NCI-H226 (cell line): ENCODE measurements around the gene SLC26A11.
"Not testable (repeated sequence)": the region's sequence is repeated elsewhere in the genome, so short reads cannot be mapped to it uniquely, and the experiment has no call there.

Experiments used
- DNase-seq: peaks from one replicate; pipeline ENCODE4 v3.0.0-alpha.2; 2015

SLC26A11 gene

GRCh38 chr17:80219013-80219762, 1.0 kb upstream of the SLC26A11 start:
- peak; percentile 41 for DNase-seq

DNA sequence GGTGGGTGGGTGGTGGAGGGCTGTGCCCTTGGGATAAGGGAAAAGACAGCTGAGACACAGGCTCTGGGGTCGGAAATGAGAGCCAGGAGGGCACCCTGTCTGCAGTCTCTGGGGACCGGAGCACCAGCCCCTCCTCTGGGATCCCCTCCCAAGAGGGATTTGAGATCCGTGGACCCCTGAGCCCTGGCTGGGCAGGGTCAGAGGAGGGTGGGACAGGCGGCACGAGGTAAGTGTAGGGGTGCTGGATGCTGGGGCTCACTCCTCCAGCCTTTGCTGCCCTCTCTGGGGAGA, 519 bp upstream of the SLC26A11 start:
- DNase-seq = no peak

DNA sequence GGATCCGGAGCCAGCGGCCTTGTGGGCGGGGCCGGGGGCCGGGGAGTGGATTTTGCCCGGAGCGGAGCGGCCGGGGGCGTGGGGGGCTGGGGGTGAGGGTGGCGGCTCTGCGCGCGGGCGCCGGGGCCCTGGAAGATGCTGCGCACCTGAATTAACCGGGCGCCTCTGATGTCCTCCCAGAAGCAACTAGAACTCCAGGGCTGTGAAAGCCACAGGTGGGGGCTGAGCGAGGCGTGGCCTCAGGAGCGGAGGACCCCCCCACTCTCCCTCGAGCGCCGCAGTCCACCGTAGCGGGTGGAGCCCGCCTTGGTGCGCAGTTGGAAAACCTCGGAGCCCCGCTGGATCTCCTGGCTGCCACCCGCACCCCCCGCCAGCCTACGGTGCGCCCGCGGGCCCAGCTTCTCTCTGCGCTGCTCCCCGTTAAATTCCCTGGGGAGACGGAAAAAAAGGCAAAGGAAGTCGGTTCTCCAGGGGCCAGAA, 549 bp downstream of the SLC26A11 start:
- no peak for DNase-seq

- no peak for DNase-seq
Measured at GRCh38 chr17:80221351-80222105, 1.3 kb downstream of the SLC26A11 start.

GRCh38 chr17:80222376-80223141, 2.3 kb downstream of the SLC26A11 start:
- no peak for DNase-seq

GRCh38 chr17:80223142-80223815, 3.1 kb downstream of the SLC26A11 start:
- no peak for DNase-seq

DNA sequence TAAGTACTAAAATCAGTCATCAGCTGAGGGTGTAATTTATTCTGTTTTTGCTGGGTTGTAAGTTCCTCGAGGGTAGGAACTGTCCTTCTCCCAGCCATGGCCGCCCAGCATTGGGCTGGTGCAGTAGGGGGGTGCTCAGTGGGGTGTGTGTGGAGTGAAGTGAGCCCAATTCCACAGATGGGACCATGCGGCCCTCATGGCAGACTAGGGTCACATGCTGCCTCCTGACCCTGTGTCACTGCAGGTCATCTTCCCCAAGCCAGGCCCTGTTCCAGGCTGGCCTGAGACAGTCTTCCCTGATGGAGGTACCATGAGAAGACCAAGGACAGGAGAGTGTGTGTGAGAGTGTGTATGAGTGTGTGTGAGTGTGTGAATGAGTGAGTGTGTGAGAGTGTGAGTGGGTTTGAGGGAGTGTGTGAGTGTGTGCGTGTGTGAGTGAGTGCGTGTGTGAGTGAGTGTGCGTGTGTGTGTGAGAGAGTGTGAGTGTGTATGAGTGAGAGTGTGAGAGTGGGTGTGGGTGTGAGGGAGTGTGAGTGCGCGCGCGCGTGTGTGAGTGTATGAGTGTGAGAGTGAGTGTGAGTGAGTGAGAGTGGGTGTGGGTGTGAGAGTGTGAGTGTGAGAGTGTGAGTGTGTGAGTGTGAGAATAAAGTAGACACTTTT, 3.7 kb downstream of the SLC26A11 start:
- no peak for DNase-seq

DNA sequence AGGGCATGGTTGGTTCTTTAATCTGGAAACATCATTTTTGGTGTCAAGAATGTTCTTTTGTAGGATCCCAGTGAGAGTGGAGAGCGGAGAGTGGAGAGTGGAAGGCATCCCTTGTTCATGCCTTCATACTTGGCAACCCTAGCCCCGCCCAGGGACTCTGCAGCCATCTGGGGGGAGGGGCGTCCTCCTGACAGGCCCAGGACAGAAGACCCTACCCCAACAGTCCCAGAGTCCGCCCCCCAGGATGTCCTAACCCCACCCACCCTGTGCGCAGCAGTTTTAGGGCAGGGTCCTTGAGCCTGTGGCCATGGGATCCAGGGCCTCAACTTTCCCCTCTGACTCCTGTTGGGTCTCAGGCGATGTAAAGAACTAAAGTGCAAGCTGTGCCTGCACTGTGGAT, 4.5 kb downstream of the SLC26A11 start:
- no peak for DNase-seq

DNA sequence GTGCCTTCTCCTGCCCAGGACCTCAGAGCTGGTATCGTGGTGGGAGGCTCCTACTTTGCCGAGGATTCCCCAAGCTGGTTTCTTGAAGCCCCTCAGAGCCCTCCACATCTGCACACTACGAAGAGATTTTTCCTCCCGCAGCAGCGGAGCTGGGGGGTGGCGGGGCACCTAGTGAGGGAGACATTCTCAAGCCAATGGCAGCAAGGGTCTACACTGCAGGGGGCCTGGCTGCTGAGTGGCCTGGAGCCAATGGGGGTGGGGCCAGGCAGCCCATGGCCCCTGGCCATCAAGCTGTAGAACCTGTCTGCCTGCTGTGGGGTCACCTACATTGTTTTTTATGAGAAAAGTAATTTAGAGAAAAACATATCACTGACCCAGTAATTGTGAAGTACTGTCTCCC, 5.0 kb downstream of the SLC26A11 start:
- DNase-seq = no peak

DNA sequence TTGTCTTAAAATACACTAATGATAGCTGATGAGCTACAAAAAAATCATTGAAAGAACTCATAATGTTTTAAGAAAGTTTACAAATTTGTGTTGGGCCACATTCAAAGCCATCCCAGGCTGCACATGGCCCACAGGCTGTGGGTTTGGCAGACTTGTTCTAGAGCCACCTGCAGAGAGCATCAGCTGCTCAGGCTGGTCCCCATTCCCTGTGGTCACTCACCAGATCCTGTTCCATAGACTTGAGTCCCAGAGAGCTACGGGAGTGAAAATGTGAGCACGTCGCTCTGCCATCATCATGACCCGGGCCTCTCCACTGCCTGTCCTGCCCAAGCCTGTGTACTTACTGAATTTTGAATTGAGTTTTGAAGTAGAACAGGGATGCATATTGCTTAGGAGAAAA, 6.9 kb downstream of the SLC26A11 start:
- DNase-seq = no peak

DNA sequence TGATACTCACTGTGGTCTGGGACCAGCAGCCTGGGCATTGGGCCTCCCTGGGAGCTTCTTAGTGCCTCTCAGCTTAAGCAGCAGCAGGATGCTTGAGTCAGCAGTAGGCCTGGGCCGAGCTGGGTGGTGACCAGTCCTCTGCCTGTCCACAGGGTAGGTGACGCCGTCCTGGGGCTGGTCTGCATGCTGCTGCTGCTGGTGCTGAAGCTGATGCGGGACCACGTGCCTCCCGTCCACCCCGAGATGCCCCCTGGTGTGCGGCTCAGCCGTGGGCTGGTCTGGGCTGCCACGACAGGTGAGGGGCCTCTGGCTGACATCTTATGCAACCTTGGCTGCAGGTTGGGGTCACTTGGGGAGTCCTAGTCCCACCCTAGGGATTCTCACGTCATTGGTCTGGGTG, 7.4 kb downstream of the SLC26A11 start:
- no peak for DNase-seq

- no peak for DNase-seq
Measured at GRCh38 chr17:80228477-80228876, 8.2 kb downstream of the SLC26A11 start.

- DNase-seq = no peak
Measured at GRCh38 chr17:80229011-80229410, 8.8 kb downstream of the SLC26A11 start.

GRCh38 chr17:80232438-80232837, 12.2 kb downstream of the SLC26A11 start:
- DNase-seq = no peak

DNA sequence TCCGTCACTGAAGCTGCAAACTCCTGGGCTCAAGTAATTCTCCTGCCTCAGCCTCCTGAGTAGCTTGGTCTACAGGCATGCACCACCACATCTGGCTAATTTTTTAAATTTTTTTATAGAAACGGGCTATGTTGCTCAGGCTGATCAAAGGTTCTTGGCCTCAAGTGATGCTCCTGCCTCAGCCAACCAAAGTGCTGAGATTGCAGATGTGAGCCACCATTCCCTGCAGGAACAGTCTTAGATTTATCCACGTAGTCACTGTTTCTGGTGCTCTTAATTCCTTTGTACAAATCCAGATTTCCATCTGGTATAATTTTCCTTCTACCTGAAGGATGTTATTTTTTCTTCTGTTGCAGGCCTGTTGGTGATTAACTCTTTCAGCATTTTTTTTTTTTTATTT, 13.0 kb downstream of the SLC26A11 start:
- DNase-seq = no peak

- DNase-seq = no peak
Measured at GRCh38 chr17:80236911-80237310, 16.7 kb downstream of the SLC26A11 start.

DNA sequence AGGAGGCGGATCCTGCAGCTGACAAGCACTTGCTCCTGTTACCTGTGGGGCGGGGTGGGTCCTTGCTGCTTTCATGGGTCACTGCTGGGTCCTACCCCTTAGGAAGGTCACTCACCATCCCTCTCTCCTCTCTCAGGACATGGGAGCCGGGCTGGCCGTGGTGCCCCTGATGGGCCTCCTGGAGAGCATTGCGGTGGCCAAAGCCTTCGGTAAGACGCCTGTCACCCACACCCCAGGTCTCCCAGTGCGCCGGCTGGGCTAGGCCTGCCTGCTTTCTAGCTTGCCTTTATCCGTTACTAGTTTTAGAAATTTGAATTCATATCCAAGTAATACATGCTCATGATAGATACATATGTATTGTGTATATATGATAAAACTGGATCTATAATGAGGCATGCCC, 17.2 kb downstream of the SLC26A11 start:
- no peak for DNase-seq

GRCh38 chr17:80242505-80242904, 22.3 kb downstream of the SLC26A11 start:
- DNase-seq = no peak

GRCh38 chr17:80243526-80244433, 23.6 kb downstream of the SLC26A11 start:
- no peak for DNase-seq

- not testable (repeated sequence) for DNase-seq
Measured at GRCh38 chr17:80244448-80244847, 24.2 kb downstream of the SLC26A11 start.

- no peak for DNase-seq
Measured at GRCh38 chr17:80244871-80245509, 24.8 kb downstream of the SLC26A11 start.
